Astrocyte of the cerebellum (primary cell): ENCODE data around the gene JAZF1.
A peak's percentile ranks its signal among the peaks of the same experiment; 100 is the strongest.

Experiments used
- DNase-seq: peaks from one replicate; pipeline ENCODE4 v3.0.0-alpha.2; 2011; ENCODE audit warnings: low read depth
- H3K4me3 ChIP-seq: 2 replicates; pipeline ENCODE4 v1.5.1; 2011; ENCODE audit warnings: mild to moderate bottlenecking, low read depth, low read length, moderate library complexity
- CTCF ChIP-seq: IDR thresholded peaks from 2 replicates; pipeline ENCODE4 v1.5.1; 2012; ENCODE audit warnings: low read length, low read depth, moderate library complexity, mild to moderate bottlenecking; ENCODE audit errors: missing control alignments
- in situ Hi-C: cut with HindIII; loops from 2 replicates; pipeline ENCODE4 v1.10.0; 2017; ENCODE audit warnings: low sequenced_read_pairs

JAZF1 gene

GRCh38 chr7:28071570-28071969, 109.0 kb downstream of the JAZF1 start:
- H3K4me3 ChIP-seq, result no peak overlapping the region
- in situ Hi-C loops, result no loop called here
- DNase-seq, result no peak
- no peak for TF ChIP-seq CTCF

DNA sequence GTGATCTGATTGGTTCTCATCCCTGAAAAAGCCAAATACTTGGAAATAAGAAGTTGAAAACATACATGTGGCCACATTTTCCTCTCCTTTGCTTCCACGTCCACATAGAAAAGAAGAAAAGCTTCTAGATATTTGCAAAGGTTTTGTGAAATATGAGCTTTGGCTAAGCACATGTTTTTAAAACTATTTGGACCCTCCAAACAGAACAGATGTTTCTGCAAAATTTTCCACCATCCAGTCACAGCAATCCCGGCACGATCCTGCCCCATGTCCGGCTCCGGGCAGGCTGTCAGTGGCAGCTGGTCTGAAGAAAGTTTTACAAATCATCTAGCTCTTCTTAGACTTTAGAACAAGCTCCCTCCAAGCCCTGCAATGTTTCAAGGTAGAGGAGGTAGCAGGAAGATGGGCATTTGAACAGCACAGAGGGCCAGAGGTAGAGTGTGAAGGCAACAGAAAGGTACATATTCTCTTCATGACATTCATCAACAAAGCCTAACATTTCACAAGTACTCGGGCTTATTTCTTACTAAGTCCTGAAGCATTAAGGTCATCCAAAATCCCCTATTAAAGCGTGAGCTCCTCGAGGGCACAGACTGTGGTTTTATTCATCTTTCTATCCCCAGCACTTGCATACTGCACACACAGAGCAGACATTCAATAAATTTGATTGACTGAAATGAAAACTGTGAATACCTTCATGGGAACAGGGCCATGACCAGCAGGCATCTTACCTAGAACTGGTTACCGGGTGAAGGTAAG, 110.1 kb downstream of the JAZF1 start:
- DNase-seq, result no peak
- in situ Hi-C loops, result no loop called here
- H3K4me3 ChIP-seq, result no peak overlapping the region
- TF ChIP-seq CTCF, result no peak

- H3K4me3 ChIP-seq, result no peak overlapping the region
- in situ Hi-C loops, result no loop called here
Measured at GRCh38 chr7:28069807-28070206, 110.8 kb downstream of the JAZF1 start.

DNA sequence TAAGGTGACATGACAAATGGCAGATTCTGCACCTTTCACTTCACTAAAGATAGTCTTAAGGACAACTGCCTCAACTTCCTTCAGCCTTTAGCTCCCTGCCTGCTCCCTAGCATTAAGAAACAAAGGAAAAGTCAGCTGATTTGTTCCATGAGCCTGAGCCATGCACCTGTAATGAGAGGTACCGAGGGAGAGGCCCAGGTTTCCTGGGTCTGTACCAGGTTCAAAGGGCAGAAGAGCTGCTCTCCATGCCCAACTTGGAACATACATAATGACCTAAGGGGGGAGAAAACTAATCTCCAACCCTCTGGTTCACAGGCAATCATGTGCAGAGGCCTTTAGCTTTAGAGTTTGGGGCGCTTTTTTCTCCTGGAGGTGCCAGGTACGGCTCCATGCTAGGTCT, 111.2 kb downstream of the JAZF1 start:
- in situ Hi-C loops, result no loop called here
- no peak for TF ChIP-seq CTCF
- no peak for DNase-seq
- H3K4me3 ChIP-seq, result no peak overlapping the region

More at GRCh38 chr7:28069807-28070206, 110.8 kb downstream of the JAZF1 start:
- DNase-seq, result peak; percentile 67
- TF ChIP-seq CTCF, result no peak

DNA sequence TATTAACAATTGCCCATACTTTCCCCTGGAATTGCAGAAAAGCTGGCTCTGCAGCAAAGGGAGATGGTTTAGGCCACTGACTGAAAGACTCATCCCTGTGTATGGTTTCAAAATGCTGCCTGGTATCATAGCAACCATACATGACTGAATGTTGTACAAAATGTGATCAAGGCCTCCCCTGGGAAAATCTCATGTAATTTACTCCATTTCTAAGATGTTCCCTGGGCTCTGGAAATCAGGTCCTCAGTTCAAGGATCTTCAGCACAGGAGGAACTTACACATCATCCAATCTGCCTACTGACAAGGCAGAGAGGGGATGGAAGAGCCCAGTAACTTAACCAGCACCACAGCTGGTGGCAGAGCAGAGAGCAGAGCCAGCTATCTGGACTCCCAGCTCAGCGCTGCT, 111.8 kb downstream of the JAZF1 start:
- no peak overlapping the region for H3K4me3 ChIP-seq
- in situ Hi-C loops, result no loop called here

DNA sequence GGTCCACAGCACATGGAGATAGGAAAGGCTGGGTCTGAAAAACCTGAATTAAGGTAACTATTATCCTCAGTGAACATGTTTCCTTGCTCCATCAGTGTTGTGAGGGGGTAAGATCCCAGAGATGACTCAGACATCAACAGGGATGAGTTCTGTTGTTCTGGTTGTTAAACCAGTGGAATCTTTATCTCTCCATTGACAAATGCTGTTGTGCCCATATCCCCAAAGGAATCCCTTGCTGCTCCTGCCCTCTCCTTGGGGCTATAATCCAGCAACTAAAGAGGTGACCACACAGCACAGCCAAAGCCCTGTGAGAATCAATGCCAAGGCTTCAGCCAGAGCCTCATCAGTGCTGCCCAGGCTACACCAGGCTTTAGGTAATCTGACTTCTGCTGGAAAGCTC, 113.4 kb downstream of the JAZF1 start:
- TF ChIP-seq CTCF, result no peak
- in situ Hi-C loops, result no loop called here
- DNase-seq, result no peak
- no peak overlapping the region for H3K4me3 ChIP-seq

More for the DNA sequence above, 111.8 kb downstream of the JAZF1 start:
- no peak for TF ChIP-seq CTCF
- no peak for DNase-seq
